ENCODE results near the gene SOX11.

DNA sequence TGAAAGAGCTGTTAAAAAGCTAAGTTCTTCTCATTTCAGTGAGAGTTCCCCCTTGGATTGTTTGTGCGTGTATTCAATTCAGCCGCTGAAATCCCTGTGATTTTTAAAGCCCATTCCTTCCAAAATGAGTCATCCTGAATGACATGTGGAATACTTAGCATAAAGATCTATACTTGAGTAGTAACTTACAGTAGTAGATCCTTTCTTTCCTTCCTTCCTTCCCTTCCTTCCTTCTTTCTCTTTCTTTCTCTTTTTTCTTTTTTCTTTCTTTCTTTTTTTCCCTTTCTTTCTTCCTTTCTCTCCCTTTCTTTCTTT, 18.2 kb upstream of the SOX11 start:
- TF ChIP-seq CTCF (IDR thresholded peaks at IDR 0.05; ENCODE audit: insufficient read depth, low read length) (no peak), POLR2AphosphoS5 (IDR thresholded peaks at IDR 0.05; ENCODE audit: low read depth) (no peak), GABPA (IDR thresholded peaks at IDR 0.05; ENCODE audit: low read depth) (no peak), SPI1 (IDR thresholded peaks at IDR 0.05; ENCODE audit: borderline replicate concordance, low read depth) (no peak)
- TF ChIP-seq, protein P1, sequence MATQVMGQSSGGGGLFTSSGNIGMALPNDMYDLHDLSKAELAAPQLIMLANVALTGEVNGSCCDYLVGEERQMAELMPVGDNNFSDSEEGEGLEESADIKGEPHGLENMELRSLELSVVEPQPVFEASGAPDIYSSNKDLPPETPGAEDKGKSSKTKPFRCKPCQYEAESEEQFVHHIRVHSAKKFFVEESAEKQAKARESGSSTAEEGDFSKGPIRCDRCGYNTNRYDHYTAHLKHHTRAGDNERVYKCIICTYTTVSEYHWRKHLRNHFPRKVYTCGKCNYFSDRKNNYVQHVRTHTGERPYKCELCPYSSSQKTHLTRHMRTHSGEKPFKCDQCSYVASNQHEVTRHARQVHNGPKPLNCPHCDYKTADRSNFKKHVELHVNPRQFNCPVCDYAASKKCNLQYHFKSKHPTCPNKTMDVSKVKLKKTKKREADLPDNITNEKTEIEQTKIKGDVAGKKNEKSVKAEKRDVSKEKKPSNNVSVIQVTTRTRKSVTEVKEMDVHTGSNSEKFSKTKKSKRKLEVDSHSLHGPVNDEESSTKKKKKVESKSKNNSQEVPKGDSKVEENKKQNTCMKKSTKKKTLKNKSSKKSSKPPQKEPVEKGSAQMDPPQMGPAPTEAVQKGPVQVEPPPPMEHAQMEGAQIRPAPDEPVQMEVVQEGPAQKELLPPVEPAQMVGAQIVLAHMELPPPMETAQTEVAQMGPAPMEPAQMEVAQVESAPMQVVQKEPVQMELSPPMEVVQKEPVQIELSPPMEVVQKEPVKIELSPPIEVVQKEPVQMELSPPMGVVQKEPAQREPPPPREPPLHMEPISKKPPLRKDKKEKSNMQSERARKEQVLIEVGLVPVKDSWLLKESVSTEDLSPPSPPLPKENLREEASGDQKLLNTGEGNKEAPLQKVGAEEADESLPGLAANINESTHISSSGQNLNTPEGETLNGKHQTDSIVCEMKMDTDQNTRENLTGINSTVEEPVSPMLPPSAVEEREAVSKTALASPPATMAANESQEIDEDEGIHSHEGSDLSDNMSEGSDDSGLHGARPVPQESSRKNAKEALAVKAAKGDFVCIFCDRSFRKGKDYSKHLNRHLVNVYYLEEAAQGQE (IDR thresholded peaks at IDR 0.05; ENCODE audit: insufficient replicate concordance, low read depth), result no peak

Measured in HL-60 (cell line).